ENCODE measurements around the gene CMTM5.

The CMTM5 gene, protein sequence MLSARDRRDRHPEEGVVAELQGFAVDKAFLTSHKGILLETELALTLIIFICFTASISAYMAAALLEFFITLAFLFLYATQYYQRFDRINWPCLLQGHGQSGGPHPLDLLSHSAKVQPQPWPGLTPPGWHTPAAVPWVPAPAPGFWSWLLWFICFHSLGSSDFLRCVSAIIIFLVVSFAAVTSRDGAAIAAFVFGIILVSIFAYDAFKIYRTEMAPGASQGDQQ

GRCh38 chr14:23376482-23377197, at the start of gene CMTM5:
TSS of gene CMTM5 (plus strand) at chr14:23377046. CDS start at chr14:23377252, 206 bp downstream.
- no peak for DNase-seq

GRCh38 chr14:23327947-23328744, 48.7 kb upstream of the CMTM5 start:
- peak; percentile 46 for DNase-seq

DNA sequence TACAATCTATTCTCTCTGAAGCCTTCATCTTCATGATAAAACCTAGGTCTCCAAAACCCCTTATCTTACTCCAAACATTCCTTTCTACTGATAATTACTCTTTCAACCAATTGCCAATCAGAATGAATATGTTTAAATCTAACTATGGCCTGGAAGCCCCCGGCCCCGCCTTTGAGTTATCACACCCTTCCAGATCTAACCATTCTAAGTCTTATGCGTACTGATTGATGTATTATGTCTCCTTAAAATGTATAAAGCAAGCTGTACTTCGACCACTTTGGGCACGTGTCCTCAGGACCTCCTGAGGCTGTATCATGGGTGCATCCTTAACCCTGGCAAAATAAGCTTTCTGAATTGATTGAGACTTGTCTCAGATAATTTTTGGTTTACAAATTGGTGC, 41.2 kb upstream of the CMTM5 start:
- no peak for DNase-seq

DNA sequence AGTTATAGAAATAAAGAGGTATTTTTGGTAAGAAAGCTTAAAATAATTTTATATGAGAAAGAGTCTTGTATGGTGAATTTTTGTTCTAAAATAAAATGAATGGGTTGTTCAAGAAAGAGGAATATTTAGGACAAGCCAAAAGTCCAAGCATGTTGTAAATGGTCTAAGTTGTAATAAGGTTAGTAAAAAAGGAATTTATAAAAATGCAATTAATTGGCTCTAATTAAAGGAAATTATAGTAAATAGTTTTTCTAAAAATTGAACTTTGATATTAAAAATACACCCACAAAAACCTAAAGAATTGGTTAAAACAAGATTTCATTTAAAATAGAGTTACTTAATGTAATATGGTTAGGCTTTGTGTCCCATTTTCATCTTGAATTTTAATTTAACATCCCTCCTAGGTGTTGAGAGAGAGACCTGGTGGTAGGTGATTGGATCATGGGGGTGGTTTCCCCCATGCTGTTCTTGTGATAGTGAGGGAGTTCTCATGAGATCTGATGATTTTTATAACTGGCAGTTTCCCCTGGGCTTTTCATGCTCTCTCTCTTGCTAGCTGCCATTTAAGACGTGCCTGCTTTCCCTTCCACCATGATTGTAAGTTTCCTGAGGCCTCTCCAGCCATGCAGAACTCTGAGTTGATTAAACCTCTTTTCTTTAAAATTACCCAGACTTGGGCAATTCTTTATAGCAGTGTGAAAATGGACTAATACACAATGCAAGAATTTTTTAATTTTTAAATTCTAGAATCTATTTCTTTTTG, 37.2 kb upstream of the CMTM5 start:
- no peak for DNase-seq

GRCh38 chr14:23344481-23344880, 32.4 kb upstream of the CMTM5 start:
- no peak for DNase-seq

DNA sequence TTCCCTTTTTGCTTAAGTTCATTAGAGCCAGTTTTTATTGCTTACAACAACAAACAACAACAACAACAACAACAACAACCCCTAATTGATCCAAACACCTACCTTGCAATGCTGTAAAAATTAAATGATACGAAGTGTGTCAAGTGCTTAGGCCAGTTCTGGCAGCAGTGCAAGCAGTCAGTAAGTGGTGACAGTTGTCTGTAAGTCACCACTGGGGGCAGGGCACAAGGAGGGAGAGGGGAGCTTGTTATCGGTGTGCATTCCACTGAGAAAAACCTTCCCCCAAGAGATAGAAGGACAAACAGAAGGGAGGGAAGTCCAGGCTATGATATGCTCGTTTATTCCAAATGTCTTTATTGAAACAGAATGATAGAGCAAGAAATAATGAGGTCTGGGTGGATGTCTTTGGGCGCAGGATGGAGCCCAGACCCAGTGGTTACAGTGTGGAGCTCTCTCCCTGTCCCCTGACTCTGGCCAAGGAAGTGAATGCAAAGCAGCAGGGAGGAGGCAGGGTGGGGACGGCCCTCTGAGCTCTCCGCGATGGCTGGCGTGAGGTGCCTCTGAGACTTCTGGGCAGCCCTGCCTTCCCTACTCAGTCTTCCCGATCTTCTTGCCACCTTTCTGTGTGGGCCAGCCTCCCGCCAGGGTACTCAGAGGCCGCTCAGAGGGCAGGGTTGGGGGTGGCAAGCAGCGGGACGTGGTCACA, 30.7 kb upstream of the CMTM5 start:
- no peak for DNase-seq

- no peak for DNase-seq
Measured at GRCh38 chr14:23346693-23347405, 30.0 kb upstream of the CMTM5 start.

GRCh38 chr14:23347406-23348296, 29.2 kb upstream of the CMTM5 start:
- DNase-seq, result no peak

GRCh38 chr14:23348297-23348655, 28.6 kb upstream of the CMTM5 start:
- no peak for DNase-seq

DNA sequence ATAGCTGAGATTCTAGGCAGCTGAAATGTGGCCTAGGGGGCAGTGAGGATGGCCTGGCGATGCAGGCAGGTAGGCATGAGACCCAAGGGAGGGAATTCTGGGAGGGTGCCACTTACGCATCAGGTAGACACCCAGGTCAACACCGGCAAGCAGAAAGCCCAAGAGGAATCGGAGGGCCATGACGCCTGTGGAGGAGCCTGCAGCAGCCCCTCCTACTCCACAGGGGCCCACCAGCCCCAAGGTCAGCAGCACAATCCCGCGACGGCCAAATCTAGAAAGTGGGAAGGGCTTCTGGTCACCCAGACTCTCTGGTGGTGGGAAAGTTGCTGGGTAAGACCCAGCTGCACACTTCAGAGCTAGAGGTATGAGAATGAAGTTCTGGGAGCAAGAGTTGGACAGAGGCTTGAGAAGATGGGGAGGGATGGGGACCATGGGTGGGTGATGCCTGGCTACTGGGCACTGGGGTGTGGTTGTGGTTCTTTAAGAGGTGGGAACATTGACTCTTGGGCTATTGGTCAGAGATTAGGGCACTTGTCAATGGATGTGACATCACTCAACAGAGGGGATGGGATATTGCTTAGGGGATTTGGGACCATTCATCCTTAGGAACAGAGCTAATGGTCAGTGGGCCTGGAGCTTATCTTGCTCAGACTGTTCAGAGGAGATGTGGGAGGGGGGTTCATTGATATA, 27.5 kb upstream of the CMTM5 start:
- no peak for DNase-seq

DNA sequence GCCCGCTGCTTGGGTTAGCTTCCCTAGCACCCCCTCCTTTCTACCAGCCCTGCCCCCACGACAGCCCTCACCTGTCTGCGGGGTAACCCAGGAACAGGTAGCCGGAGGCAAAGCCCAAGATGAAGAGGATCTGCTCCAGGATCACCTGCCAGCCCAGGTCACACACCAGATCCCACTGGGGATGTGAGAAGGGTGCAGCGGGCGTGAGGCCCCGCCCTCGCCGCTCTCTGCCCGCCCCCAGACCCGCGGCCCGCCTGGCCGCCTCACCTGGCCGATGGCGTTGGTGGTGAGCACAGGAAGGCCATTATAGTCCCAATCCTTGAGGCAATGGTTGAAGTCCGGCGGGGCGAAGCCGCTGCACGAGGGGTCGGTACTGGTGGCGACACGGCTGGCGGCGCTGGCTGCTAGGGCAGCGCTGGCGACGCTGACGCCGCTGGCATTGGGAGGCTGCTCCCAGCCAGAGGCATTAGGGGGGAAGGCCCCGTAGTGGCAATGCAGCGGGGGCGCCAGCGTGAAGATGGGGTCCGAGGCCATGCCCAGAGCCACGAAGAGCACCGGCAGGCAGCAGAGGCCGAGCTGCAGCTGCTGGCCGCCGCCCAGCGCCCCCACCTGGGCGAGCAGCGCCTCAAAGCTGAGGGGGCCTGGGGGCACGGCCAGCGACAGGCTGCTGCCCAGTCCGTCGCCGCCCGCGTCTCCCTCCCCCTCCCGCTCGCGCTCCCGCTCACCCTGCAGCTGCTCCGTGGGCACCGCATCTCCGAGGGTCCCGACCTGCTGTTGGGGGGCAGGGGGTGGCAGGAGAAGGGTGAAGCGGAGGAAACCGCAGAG, 25.0 kb upstream of the CMTM5 start:
- DNase-seq, result peak; percentile 42

DNA sequence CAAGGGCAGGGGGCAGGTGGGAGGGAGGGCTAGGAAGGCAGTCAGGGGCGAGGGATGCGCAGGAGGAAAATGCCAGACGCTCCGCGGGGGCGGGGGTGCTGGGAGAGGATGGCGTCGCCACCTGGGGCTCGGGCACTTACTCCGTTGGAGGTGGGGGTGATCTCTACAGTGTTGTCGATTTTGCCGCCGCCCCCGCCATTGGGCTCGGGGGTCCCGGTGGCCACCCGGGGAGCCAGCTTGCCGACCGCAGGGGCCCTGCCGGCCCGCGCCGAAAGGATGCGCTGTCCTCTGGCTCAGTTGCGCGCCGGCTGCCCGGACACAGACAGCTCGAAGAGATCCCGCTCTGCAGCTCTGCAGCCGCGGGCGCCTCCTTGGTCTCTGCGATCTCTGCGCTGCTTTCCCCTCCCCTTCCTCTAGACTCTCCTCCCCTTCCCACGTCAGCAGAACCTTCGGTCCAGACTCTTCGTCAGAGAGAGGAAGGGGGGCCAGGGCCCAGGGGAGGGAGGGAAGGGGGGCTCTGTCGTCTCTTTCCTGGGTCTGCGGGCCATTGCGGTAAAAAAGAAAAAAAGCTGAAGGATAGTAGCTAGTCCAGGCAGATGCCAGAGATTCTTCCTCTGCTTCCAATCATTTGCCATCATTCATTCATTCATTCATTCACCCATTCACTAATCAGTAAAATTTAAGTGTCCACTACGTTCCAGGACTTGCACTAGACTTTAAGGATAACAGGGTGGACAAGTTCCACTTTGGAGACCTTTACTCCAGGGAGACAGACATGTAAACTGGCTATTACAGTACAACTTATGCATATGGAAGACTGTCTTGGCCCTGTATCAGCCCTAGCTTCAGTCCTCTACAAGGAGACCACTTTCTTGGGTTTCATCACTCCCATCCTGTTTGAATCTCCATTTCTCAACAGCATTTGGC, 24.1 kb upstream of the CMTM5 start, which contains the start of gene SLC22A17:
Gene SLC22A17 (minus strand): TSS at position 382 of the 927 bp plus-strand sequence.
- peak; percentile 86 for DNase-seq

DNA sequence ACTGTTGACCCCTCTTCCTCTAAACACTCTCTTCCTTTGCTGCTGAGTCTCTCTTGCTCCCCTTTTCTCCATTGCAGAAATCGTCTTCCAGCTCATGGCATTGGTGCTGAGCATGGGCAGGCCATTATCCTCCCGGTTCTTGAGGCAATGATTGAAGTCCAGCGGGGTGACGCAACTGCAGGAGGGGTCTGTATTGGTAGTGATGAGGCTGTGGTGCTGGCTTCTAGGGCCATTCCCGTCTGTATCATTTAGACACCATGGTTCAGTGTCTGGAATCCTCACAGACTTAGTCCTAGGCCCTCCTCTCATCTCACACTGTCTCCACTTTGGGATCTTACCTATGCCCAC, 23.4 kb upstream of the CMTM5 start:
- no peak for DNase-seq

DNA sequence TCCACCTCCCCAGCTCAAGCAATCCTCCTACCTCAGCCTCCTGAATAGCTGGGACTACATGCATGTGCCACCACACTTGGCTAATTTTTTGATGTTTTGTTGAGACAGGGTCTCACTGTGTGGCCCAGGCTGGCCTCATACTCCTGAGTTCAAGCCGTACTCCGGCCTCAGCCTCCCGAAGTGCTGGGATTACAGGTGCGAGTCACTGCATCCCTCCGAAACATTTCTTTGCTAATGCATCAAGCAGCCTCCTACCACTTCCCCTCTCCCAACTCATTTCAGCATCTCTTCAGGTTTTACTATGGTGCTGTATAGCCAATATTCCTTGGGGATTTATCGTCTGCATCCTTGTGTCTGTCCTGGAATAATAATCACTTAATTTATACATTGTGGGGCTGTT, 21.9 kb upstream of the CMTM5 start:
- DNase-seq, result no peak

- DNase-seq, result no peak
Measured at GRCh38 chr14:23355871-23356435, 20.9 kb upstream of the CMTM5 start.

GRCh38 chr14:23356662-23357061, 20.2 kb upstream of the CMTM5 start:
- no peak for DNase-seq

GRCh38 chr14:23357261-23357660, 19.6 kb upstream of the CMTM5 start:
- no peak for DNase-seq

DNA sequence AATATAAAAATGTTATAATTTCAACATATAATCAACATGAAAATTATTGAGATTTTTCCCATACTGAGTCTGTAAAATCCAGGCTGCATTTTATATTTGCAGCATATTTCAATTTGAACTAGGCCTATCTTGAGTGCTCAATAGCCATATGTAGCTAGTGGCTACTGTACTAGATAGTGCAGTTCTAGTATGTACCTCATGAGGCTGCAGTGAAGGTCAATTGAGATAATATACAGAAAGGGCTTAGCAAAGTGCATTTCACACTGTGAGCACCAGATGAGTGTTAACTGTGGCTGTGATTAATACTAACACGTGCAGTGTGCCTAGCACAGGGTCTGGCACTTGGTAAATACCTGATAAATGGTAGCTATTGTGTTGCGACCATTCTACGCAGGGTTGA, 18.8 kb upstream of the CMTM5 start:
- DNase-seq, result no peak

Measured in DMS79 (cell line).